ENCODE data around the gene PDLIM5.
"Not testable (repeated sequence)": the region's sequence is repeated elsewhere in the genome, so short reads cannot be mapped to it uniquely, and the experiment has no call there.

The PDLIM5 gene

DNA sequence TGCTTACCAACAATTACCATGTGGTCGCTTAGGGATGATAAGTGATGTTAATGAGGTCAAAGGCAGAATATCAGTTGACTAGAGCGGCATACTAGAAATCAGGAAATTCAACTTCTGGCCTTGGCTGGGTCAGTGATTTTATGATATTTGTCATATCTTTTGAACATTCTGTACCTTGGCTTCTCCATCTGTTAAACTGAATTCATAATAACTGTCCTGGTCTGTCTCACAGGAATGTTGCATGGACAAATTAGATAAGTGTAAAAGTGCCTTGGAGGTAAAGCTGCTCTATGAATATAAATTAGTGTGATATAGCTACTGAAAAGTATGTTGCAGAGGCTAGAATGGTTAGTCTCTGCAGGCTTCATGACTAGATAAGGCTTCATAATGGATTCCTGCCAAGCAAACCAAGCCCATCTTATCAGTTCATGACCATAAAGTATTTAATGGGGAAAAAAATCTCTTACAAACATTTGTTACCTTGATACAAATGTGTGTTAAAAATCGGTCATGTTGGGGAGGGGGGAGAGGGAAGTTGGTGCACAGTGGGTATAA lies 201.4 kb downstream of the PDLIM5 start:
- DNase-seq (ENCODE audit: low read depth) = no peak

DNA sequence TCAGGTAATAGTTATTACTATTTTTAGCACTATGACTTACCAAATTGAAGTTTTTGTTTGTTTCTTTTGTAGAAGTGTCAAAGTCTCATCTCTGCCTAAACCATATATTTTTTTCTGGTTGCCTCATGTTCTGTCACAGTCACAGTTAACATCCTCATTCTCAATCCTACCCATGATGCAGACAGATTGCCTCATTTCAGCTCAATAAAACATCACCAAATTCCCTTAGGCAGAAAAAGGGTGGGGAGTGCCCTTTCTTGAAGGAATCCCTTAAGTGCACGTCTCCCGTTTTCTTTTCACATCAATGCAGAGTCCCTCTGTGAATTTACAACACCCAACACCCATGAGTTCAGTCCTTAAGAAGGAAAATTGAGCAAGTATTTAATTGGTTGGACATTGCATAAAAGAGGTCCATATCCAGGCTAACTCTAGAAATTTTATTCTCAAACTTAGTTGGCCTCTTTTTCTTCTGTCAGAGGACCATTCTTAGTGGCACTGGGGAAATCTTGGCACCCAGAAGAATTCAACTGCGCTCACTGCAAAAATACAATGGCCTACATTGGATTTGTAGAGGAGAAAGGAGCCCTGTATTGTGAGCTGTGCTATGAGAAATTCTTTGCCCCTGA lies 202.4 kb downstream of the PDLIM5 start:
- DNase-seq (ENCODE audit: low read depth) = no peak

- no peak for DNase-seq (ENCODE audit: low read depth)
These were observed 203.0 kb downstream of the PDLIM5 start for GRCh38 chr4:94654714-94655113.

DNA sequence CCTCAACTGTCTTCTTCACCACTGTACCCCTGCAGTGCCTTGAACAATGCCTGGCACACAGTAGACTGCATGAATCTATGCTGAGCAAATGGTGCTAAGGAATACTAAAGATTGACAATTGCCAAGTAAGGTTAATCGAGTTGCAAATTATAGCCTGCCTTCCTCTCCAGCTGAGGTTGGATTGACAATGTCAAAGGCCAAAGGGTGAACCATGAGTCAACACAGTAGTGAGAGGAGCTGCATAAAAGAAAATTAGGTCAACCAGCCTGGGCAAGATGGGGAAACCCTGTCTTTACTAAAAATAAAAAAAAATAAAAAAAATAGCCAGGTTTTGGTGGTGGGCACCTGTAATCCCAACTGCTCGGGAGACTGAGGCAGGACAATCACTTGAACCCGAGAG lies 208.9 kb downstream of the PDLIM5 start:
- DNase-seq (ENCODE audit: low read depth) = no peak

DNA sequence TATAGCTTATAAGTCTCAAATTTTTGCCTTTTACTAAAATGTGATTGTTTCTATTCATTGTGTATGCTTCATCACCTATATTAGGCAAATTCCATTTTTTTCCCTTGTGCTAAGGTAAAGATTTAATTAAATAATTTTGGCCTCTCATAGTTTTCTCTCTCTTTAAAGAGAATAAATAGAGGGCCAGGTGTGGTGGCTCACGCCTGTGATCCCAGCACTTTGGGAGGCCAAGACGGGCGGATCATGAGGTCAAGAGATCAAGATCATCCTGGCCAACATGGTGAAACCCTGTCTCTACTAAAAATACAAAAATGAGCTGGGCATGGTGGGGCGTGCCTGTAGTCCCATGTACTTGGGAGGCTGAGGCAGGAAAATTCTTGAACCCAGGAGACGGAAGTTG lies 213.3 kb downstream of the PDLIM5 start:
- not testable (repeated sequence) for DNase-seq (ENCODE audit: low read depth)

- no peak for DNase-seq (ENCODE audit: low read depth)
These were observed 214.0 kb downstream of the PDLIM5 start for GRCh38 chr4:94665500-94666404.

DNA sequence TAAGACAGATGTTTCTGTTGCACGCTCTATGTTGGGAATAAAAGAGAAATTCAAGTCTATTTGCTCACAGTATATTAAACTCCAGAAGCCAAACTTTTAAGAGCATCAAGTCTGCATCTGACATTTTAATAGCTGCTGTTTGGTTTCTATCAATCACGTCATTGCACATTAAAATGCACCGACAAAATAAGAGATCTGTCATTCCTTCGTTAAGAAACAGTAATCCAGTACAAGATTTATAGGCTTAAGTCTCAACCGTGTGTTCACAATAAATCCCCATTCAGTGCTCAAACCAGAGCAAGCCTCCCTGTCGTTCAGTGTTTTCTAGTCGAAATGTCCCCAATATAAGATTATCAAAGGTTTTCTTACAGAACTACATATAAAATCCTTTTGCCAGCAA lies 217.0 kb downstream of the PDLIM5 start:
- DNase-seq (ENCODE audit: low read depth) = no peak

DNA sequence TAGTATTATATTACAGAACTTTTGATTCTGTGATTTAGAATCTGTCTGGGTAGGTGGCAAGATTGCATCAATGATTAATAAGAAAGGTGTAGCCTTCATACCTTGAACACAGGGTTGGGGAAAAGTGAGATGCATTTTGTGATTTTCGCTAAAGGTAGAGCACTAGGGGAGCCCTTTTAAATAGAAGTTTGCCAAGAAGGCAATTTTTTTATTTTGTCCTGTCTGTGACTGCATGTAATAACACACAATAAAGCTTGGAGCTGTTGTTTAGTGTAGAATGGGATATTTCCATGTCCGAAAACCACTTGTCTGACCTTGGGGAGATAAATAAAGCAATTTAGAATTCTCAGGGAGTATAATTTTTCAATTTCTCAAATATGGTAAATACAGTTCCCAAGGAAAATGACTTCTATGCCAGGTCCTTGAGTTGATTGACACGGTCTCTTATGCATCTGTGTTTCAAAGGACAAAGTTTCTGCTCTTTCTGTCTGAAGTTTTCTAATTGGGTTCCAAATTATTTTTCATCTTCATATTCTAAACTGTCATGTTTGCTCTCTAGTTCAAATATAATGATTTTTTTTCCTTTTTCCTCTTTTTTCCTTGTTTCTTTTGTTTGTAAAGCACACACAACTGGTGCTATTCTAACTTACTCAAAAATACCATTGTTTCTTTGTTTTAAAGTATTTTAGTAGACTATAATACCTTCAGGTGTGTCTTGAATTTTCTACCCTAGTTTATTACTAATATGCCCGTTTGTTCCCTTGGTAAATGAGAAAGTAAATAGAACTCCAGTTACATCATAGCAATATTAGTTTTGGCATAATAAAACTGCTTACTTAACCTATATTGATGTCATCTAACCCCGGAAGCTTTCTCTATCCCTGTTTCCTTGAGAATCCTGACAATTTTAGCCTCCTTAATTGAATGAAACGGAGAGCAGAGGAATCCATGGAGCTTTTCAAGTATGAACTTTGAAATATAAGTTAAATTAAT lies 218.2 kb downstream of the PDLIM5 start:
- DNase-seq (ENCODE audit: low read depth) = no peak

DNA sequence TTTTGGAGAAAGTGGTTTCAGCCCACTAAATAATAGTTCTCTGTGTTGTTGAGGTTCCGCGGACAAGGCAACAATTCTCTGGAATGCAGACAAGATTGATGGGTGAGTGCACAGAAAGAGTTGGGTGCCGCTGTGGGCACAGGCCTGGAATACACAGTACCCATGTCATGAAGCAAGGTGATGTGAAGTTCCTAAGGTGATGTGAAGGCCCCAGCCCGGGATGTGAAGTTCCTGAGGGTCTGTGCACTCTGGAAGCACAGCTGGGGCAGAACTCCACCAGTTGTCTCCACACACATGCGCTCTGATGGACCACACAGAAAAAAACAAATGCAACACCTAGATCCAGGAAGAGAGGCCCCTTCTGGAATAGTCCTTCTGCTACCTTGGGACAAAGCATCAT lies 219.4 kb downstream of the PDLIM5 start:
- no peak for DNase-seq (ENCODE audit: low read depth)

- DNase-seq (ENCODE audit: low read depth) = no peak
These were observed 222.2 kb downstream of the PDLIM5 start for GRCh38 chr4:94673961-94674360.

GRCh38 chr4:94676970-94677369 lies 225.2 kb downstream of the PDLIM5 start:
- DNase-seq (ENCODE audit: low read depth) = no peak

- no peak for DNase-seq (ENCODE audit: low read depth)
These were observed 227.2 kb downstream of the PDLIM5 start for GRCh38 chr4:94678896-94679295.

DNA sequence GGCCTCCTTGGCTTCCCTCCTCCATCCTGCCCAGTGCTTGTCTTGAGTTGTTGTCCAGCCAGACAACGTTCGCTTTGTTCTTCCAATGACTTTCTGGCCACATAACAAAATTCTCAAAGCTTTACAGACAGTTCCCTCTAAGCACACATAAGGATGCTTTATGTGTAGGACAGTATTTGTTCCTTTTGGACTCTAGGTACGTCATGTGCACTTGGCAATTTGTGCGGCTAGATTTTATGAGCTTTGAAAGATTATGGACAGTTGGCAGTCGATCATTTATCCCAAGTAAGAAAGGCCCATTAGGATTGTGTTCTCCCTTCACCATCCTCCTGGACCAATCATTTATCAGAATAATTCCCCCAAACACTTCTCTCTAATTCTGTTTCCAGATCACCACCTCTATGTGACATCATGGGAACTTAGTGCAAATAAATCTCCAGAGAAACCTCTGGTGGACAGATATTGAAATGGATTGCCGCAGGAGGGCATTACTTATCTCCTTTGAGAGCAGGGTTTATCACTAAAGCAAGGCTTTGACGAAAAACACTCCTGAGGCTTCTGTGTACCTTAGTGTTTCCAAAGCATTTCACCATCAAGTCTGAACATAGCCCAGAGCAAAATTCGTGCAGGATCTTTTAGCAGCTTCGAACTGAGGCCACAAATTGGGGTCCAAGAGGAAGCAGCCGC lies 228.6 kb downstream of the PDLIM5 start:
- DNase-seq (ENCODE audit: low read depth) = no peak

- DNase-seq (ENCODE audit: low read depth) = no peak
These were observed 234.3 kb downstream of the PDLIM5 start for GRCh38 chr4:94686086-94686485.

- no peak for DNase-seq (ENCODE audit: low read depth)
These were observed 237.6 kb downstream of the PDLIM5 start for GRCh38 chr4:94689155-94689860.

DNA sequence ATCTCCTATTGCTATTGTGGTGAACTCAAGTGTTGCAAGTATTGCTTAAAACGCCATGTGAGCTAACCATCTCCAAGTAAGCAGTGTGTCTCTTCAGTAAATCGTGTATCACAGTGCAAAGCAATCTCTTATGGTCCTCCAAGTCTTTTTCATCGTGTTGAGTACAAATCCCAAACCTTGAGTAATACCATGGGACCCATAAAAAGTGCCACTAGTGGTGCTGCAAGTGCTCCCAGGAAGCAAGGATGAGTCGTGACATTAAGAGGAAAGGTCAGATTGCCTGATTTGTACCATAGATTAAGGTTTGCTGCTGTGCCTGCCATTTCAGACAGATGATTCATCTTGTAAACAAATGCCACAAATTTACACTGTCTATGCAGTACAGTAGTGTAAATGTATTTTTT lies 239.1 kb downstream of the PDLIM5 start:
- DNase-seq (ENCODE audit: low read depth) = no peak

DNA sequence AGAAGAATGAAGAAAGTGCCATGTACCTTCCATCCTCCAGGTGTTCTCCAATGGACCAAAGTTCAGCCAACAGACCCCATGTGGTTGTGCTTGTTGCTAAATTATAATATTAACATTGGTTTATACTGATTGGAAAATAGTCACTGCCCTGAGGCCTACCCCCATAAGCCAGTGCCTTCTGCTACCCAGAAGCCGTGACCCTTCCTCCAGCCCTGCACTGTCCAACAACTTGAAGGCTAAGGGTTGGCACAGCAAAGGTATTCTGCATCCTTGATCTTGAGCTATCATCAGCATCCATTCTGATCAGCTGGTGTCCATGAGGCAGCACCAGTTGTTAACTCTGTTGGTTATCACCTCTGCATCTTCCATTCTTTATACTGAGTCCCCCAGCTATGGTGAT lies 239.8 kb downstream of the PDLIM5 start:
- no peak for DNase-seq (ENCODE audit: low read depth)

GRCh38 chr4:94695384-94695783 lies 243.6 kb downstream of the PDLIM5 start:
- no peak for DNase-seq (ENCODE audit: low read depth)

DNA sequence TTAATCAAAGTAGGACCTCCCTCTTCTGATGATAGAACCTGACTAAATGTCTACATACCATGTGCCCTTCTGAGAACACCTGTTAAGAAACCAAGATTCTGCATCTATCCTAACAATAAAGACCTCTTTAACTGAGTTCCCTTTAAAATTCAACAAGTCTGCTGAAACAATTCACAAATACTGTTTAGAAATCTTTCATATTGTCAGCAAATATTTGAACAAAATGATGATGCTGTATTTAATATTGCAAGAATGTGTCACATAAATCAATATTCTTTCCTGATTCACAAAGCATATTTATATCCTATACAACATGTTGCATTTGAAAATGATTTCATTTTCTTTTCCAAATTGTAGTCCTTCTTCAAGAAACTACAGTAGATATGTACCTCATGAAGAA lies 246.4 kb downstream of the PDLIM5 start:
- DNase-seq (ENCODE audit: low read depth) = no peak

- no peak for DNase-seq (ENCODE audit: low read depth)
These were observed 248.6 kb downstream of the PDLIM5 start for GRCh38 chr4:94700298-94700697.
